Ovary (tissue), 3 donors: ENCODE measurements around the gene RFC2.
A peak's percentile ranks its signal among the peaks of the same experiment; 100 is the strongest.

Experiments used
- CTCF ChIP-seq, 3 donors: fragments of 450-650 bp in 2 of 3; fragments of 200-600 bp in 1 of 3; IDR thresholded peaks; one replicate each; pipeline versions ENCODE4 v1.5.1 to v1.8.0; 2016 to 2022; ENCODE audit warnings: antibody characterized with exemption in 3 of 3, mild to moderate bottlenecking in 1 of 3
- EP300 ChIP-seq: sonication (generic); formaldehyde crosslinking; IDR thresholded peaks from one replicate; pipeline ENCODE4 v1.6.1; 2017; ENCODE audit warnings: antibody characterized with exemption
- POLR2A ChIP-seq: fragments of 450-650 bp; IDR thresholded peaks from one replicate; pipeline ENCODE4 v1.6.1; 2017; ENCODE audit warnings: antibody characterized with exemption, mild to moderate bottlenecking, moderate library complexity
- donor health status: DM: no; HTN: no; CAD: no.

- TF ChIP-seq CTCF (IDR thresholded peaks at IDR 0.05): peak; percentile 94 to 99 (median 96)
- no peak for TF ChIP-seq POLR2A
- TF ChIP-seq EP300: no peak
Observed at GRCh38 chr7:74206589-74207120, 47.5 kb downstream of the RFC2 start.
